GM23338 (cell line): ENCODE data around the gene KLHL1. TPM values are rescaled to one million over a fixed set of nuclear protein-coding genes. Genes with fewer than 3 reads are reported as not detected.

Source experiments
- ATAC-seq: fragments of 200-7000 bp; cut with Tn5 transposase; 3 replicates; pipeline ENCODE4 v1.9.1; 2020
- DNase-seq: peaks from one replicate; pipeline ENCODE4 v3.0.0-alpha.2; 2015; ENCODE audit warnings: low spot score
- H2AFZ ChIP-seq: fragments of 200-600 bp; sonication (generic); 2 replicates; pipeline ENCODE4 v1.8.0; 2016; ENCODE audit warnings: antibody characterized with exemption, mild to moderate bottlenecking, moderate library complexity
- H3F3A ChIP-seq: fragments of 200-600 bp; sonication (generic); replicated peaks from 2 replicates; pipeline ENCODE4 v1.8.0; 2017; ENCODE audit warnings: antibody characterized with exemption, mixed run types, low read depth
- H3K27ac ChIP-seq: fragments of 200-600 bp; sonication (generic); 2 replicates; pipeline ENCODE4 v1.6.1; 2016; ENCODE audit warnings: low read depth
- H3K27me3 ChIP-seq: fragments of 200-600 bp; sonication (generic); 2 replicates; pipeline ENCODE4 v1.8.0; 2016; ENCODE audit warnings: mild to moderate bottlenecking, mixed run types, moderate library complexity; ENCODE audit not compliant: insufficient read depth
- H3K36me3 ChIP-seq: fragments of 200-600 bp; sonication (generic); 2 replicates; pipeline ENCODE4 v1.8.0; 2016; ENCODE audit warnings: mild to moderate bottlenecking; ENCODE audit not compliant: insufficient read depth
- H3K4me1 ChIP-seq: fragments of 200-600 bp; sonication (generic); 2 replicates; pipeline ENCODE4 v1.8.0; 2016; ENCODE audit warnings: mild to moderate bottlenecking, moderate library complexity; ENCODE audit not compliant: insufficient read depth
- H3K4me2 ChIP-seq: fragments of 200-600 bp; sonication (generic); 2 replicates; pipeline ENCODE4 v1.7.1; 2017; ENCODE audit warnings: mixed run types
- H3K4me3 ChIP-seq: fragments of 200-600 bp; sonication (generic); 2 replicates; pipeline ENCODE4 v1.6.1; 2016; ENCODE audit warnings: mixed run types
- H3K79me2 ChIP-seq: fragments of 200-600 bp; sonication (generic); replicated peaks from 2 replicates; pipeline ENCODE4 v1.8.0; 2017; ENCODE audit warnings: mild to moderate bottlenecking; ENCODE audit not compliant: insufficient read depth
- H3K9me2 ChIP-seq: fragments of 200-600 bp; sonication (generic); 2 replicates; pipeline ENCODE4 v1.8.0; 2017; ENCODE audit not compliant: insufficient read depth
- H4K20me1 ChIP-seq: fragments of 200-600 bp; sonication (generic); replicated peaks from 2 replicates; pipeline ENCODE4 v1.8.0; 2017; ENCODE audit warnings: mild to moderate bottlenecking; ENCODE audit not compliant: insufficient read depth
- H3K27ac Mint-ChIP-seq: 2 replicates; pipeline ENCODE4 v1.8.0; 2020; ENCODE audit warnings: inconsistent platforms, mild to moderate bottlenecking, moderate library complexity, mixed read lengths
- H3K27me3 Mint-ChIP-seq: 3 replicates; pipeline ENCODE4 v1.8.0; 2022; ENCODE audit warnings: low read depth, mild to moderate bottlenecking, moderate library complexity, mixed read lengths, inconsistent platforms; ENCODE audit not compliant: insufficient read depth, poor library complexity
- H3K36me3 Mint-ChIP-seq: 3 replicates; pipeline ENCODE4 v1.8.0; 2021; ENCODE audit warnings: low read depth, mild to moderate bottlenecking, inconsistent platforms, moderate library complexity, mixed read lengths
- H3K4me1 Mint-ChIP-seq: 3 replicates; pipeline ENCODE4 v1.8.0; 2020; ENCODE audit warnings: mild to moderate bottlenecking, inconsistent platforms, mixed read lengths
- H3K4me3 Mint-ChIP-seq: 3 replicates; pipeline ENCODE4 v1.8.0; 2021; ENCODE audit warnings: moderate library complexity, mild to moderate bottlenecking, inconsistent platforms, mixed read lengths
- H3K9me3 Mint-ChIP-seq: 3 replicates; pipeline ENCODE4 v1.8.0; 2020; ENCODE audit warnings: moderate library complexity, mild to moderate bottlenecking, inconsistent platforms, mixed read lengths
- CREB1 ChIP-seq: fragments of 250-450 bp; sonication (Bioruptor Pico); IDR thresholded peaks from 2 replicates; pipeline ENCODE4 v1.5.0; 2020; ENCODE audit warnings: low read depth, mild to moderate bottlenecking, moderate library complexity
- CTCF ChIP-seq, 2 experiments: fragments of 200-600 bp in 1 of 2; sonication (generic) in 1 of 2; conservative IDR thresholded peaks; 2 replicates each; pipeline versions ENCODE4 v1.5.1 to v1.6.1; 2016 to 2017; ENCODE audit warnings: antibody characterized with exemption in 2 of 2, low read depth in 2 of 2, mild to moderate bottlenecking in 2 of 2, moderate library complexity in 1 of 2
- ETS1 ChIP-seq: IDR thresholded peaks from 2 replicates; pipeline ENCODE4 v1.6.1; 2016; ENCODE audit warnings: antibody characterized with exemption
- EZH2 ChIP-seq: fragments of 200-600 bp; sonication (generic); IDR thresholded peaks from one replicate; pipeline ENCODE4 v1.8.0; 2017; ENCODE audit warnings: antibody characterized with exemption, mild to moderate bottlenecking, low read depth; ENCODE audit not compliant: unreplicated experiment
- EZH2phosphoT487 ChIP-seq: fragments of 200-600 bp; sonication (generic); IDR thresholded peaks from one replicate; pipeline ENCODE4 v1.8.1; 2018; ENCODE audit warnings: antibody characterized with exemption; ENCODE audit not compliant: unreplicated experiment
- JUNB ChIP-seq: IDR thresholded peaks from one replicate; pipeline ENCODE4 v1.6.1; 2016; ENCODE audit warnings: antibody characterized with exemption; ENCODE audit not compliant: unreplicated experiment
- NANOG ChIP-seq: IDR thresholded peaks from 2 replicates; pipeline ENCODE4 v1.6.1; 2016; ENCODE audit warnings: antibody characterized with exemption, borderline replicate concordance
- REST ChIP-seq: IDR thresholded peaks from one replicate; pipeline ENCODE4 v1.6.1; 2018; ENCODE audit warnings: antibody characterized with exemption; ENCODE audit not compliant: unreplicated experiment
- ZNF462 ChIP-seq: fragments of 250-450 bp; sonication (Bioruptor Pico); IDR thresholded peaks from 2 replicates; pipeline ENCODE4 v1.5.0; 2020; ENCODE audit warnings: mild to moderate bottlenecking, moderate library complexity
- polyA plus RNA-seq: library from polyadenylated mRNA; unstranded; fragments of >200 nt; fragmentation: Nextera tagmentation; extraction: Ambion mirVana; gene quantifications from 2 replicates; pipeline ENCODE4 v1.2.1, GENCODE V29; 2016
- total RNA-seq: library from RNA; depleted of rRNA; stranded (reverse); fragments of >200 nt; shearing (Covaris generic); gene quantifications from 2 replicates; pipeline ENCODE4 v1.2.3, GENCODE V29; 2014

KLHL1 gene
- total and polyA plus RNA-seq, 2 experiments from 2014 or later, result not detected

- no peak for TF ChIP-seq REST
- TF ChIP-seq JUNB, result no peak
Measured at GRCh38 chr13:69912630-69913029, 195.6 kb downstream of the KLHL1 start (continued).

- Histone ChIP-seq H3K36me3 (no peaks in the 10 kb centered on the region), H3K4me1 (no peaks in the 10 kb centered on the region), H3K27ac (no peak overlapping the region), H4K20me1 (no peaks in the 10 kb centered on the region), H3K27me3 (no peaks in the 10 kb centered on the region), H3K9me2 (no peaks in the 10 kb centered on the region), H3K79me2 (no peaks in the 10 kb centered on the region), H2AFZ (no peak overlapping the region), H3F3A (no peaks in the 10 kb centered on the region), H3K4me3 (no peak overlapping the region), H3K4me2 (no peak overlapping the region)
- DNase-seq (no peak), ATAC-seq (no peak)
- peaks cover 2% of the 10 kb centered on the region; the same call in 1 of the 3 replicates for H3K36me3 Mint-ChIP-seq
- H3K4me3 Mint-ChIP-seq, result no peak overlapping the region
- peaks cover 4% of the 10 kb centered on the region; the same call in 1 of the 3 replicates for H3K9me3 Mint-ChIP-seq
- H3K27ac Mint-ChIP-seq, result no peak overlapping the region
- peaks cover 3% of the 10 kb centered on the region; the same call in 1 of the 3 replicates for H3K4me1 Mint-ChIP-seq
- no peaks in the 10 kb centered on the region for H3K27me3 Mint-ChIP-seq
- no peak for TF ChIP-seq EZH2phosphoT487
- no peak for TF ChIP-seq CREB1 (CRISPR knock-in tag)
- TF ChIP-seq ZNF462 (CRISPR knock-in tag), result no peak
- TF ChIP-seq NANOG, result no peak
- TF ChIP-seq CTCF (conservative IDR thresholded peaks at IDR 0.05; ENCODE audit: low read depth in 2 of 2), result no peak
- TF ChIP-seq ETS1, result no peak
- no peak for TF ChIP-seq EZH2
Measured at GRCh38 chr13:69910800-69911199, 197.5 kb downstream of the KLHL1 start.
